NOMO-1 treated with dmso at 0.1 percent for 144 hours (cell line): ENCODE results near the gene GSTA3.
"Not testable (repeated sequence)": the region's sequence is repeated elsewhere in the genome, so short reads cannot be mapped to it uniquely, and the experiment has no call there.

ENCODE experiments used
- DNase-seq: peaks from one replicate; lab custom pipeline; 2025; ENCODE audit not compliant: unreplicated experiment; lab: John Stamatoyannopoulos, UW

The GSTA3 gene

DNA sequence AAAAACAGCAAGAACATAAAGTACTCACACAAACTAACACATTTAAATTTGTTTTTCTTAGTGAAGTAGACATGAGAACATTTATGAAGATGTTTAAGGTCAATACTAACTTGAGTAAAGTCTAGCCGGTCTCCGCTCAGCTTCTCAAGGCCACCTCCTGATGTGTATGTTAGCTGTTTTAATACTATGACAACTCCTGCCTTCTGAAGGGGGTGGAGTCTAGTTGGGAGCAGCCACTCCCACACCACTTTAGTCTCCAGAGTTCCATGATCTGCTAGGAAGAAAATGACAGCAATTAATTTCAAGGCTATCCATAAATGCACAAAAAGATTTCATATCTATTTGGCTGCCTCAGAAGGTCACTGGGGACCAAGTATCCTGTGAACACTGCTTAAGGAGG, at the start of gene GSTA3:
GSTA3 (minus strand) TSS at position 168 of the 400 bp plus-strand sequence. CDS start 3,864 bp downstream, outside the sequence.
- DNase-seq: no peak

DNA sequence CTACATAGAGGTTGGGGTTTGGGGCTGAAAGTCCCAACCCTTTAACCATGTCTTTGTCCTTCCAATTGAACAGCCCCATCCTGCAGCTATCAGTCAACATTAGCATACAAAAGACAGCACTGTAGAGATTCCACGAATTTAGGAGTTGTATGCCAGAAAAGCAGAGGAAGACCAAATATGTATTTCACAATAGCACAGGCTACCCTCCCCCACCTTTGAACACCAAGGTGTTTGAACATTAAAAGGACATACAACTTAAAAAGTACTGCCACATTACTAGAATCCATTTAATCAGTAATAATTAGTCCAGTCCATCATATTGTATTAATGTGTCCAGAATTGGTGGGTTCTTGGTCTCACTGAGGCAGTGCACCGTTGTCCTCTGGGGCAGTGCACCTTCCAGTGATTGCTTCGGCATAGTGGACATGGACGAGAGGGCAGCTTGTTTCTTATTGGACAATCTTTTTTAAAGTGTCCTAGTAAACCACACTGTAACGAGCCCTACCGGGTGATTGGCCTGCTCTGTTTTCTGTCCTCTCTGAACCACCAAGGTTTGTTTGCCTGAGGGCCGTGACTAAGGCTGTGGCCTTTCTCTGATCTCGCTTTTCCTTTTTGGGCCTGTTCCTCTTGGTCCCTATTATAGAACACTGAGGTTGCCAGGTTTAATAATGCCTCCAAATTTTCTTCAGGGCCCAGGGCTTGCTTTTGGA, 49.2 kb upstream of the GSTA3 start:
- DNase-seq: no peak

DNA sequence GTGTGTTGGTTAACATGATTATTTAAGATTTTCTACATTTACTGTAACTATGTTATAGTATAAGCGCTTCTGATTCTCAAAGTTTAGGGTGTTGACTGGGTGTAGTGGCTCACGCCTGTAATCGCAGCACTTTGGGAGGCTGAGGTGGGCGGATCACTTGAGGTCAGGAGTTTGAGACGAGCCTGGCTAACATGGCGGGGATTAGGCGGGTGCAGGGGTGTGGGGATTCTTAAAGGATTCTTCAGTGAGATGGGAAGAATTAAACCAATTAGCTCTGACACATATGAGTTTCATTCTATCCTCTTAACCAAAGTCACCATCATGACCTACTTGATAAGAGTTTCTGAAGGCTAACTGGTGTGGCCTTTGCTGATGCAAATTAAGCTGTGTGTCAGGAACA, 46.4 kb upstream of the GSTA3 start:
- no peak for DNase-seq

DNA sequence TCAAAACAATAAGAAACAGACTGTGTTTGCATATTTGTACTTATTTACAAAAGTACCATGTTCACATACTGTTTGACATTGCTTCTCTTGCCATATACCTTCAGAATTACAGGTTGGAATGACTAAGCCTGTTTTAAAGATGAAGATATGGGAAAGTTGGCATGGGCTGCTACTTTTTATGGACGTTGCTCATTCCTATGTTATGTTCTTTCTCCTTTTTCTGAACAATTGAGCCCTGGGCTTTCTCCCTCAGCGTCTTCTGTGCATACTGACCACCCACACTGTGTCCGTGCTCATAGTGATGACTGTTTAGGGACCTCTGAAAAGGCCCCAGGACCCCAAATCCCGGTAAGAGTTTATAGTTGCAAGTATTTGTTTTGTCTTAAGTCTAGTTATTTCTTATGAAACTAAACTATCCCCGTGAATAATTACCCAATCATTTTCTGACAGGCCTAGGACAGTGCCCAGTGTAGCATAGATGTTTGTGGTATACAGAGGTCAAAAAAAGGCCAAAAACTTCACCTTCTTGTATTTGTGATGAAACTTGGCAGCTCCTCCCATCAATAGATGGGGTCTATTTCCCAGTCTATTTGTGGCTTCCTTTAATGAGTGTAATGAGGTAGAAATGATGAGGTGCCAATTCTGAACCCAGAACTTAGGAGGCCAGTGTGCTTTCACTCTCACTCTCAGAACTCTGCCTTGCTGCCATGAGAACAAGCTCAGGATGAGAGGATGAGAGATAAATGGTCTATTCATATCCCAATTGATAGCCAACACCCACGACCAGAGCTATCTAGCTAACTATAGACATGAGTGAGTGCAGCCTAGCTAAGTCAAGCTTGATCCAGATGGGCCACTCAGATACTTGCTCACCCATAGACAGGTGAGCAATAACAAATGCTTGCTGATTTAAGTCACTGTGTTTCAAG, 44.7 kb upstream of the GSTA3 start:
- no peak for DNase-seq

DNA sequence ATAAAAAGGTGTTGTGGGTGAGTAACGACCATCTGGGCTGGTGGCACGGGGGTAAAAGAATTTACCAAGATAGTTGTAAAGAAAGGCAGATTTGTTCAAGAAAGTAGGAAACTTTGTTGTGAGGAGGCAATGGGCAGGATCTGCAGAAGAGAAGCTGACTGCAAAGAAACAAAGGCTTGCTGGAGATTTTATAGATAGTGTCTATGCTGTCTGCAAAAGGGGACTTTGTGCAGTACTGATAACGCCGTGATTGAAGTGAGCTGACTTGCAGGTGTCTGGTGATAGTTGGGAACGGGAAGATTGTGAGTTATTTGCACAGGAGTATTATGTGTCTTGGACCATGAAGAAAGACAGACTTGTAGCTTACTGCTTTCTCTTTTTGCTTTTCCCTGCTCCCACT, 36.8 kb upstream of the GSTA3 start:
- no peak for DNase-seq

DNA sequence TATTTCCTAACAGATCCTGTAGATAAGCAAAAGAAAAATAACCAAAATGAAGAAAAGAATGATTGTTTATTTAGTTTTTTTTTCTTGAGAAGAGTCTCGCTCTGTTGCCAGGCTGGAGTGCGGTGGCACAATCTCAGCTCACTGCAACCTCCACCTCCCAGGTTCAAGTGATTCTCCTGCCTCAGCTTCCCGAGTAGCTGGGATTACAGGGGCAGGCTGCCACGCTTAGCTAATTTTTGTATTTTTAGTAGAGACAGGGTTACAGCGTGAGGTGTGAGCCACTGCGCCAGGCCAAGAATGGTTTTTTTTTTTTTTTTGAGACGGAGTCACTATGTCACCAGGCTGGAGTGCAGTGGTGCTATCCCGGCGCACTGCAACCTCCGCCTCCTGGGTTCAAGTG, 33.3 kb upstream of the GSTA3 start:
- not testable (repeated sequence) for DNase-seq

DNA sequence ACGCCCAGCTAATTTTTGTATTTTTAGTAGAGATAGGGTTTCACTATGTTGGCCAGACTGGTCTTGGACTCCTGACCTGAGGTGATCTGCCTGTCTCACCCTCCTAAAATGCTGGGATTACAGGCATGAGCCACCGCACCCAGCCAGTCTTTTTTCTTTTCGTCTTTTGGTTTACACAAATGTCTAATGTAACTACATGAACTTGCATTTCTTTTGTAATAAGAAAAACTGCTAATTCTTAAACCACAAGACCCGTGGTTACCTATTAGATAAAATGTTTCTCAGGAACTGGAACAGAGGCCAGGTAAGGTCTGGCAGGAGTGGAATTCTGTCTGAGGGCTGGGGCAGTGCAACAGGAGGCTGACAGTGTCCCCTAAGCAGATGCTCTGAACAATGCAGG, 32.7 kb upstream of the GSTA3 start:
- DNase-seq: no peak

DNA sequence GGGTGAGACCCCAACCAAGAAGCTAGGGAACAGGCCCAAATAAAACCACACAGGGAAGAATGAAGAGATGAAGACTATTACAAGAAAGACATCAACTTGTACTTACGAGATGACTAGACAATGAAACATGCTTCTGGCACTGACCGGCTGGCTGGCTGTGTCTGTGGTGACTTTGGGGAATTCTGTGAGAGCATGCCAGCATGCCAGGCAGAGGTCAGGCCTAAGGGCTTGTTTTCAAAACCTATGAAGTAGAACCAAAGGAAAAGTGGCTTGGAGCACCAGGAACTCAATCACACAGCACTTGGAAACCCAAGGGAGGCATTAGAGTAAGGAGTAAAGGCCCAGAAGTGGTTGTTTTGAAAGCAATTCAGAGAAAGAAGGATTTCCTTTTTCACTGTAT, 28.4 kb upstream of the GSTA3 start:
- no peak for DNase-seq

DNA sequence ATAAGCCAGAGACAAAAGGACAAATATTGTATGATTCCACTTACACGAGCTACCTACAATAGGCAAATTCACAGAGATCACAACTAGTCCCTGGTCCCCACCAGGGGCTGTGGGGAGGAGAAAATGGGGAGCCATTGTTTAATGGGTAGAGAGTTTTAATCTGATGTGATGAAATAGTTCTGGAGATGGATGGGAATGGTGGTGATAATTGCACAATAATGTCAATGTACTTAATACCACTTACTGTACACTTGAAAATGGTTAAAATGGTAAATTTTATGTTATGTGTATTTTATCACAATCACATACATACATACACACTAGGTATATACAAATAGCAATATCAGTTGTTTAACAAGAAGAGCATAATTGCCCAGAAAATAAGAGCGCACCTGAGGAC, 24.3 kb upstream of the GSTA3 start:
- no peak for DNase-seq

DNA sequence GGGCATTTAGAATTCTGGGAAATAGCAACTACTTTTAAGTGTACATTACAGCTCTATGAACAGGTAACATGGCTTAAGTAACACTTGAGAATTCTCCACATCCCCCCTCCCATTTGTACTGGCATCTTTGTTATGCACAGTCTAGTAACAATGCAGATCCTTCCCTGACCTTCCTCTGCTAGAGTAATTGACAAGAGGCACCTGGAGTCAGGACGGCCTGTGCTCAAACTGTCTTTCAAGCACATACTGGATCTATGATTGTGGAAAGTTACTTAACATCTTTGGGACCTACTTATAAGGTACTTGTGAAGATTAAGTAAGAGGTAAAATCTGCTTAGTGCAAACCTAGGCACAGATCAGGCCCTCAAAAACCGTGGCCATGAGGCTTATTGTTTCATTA, 21.9 kb upstream of the GSTA3 start:
- DNase-seq: no peak

DNA sequence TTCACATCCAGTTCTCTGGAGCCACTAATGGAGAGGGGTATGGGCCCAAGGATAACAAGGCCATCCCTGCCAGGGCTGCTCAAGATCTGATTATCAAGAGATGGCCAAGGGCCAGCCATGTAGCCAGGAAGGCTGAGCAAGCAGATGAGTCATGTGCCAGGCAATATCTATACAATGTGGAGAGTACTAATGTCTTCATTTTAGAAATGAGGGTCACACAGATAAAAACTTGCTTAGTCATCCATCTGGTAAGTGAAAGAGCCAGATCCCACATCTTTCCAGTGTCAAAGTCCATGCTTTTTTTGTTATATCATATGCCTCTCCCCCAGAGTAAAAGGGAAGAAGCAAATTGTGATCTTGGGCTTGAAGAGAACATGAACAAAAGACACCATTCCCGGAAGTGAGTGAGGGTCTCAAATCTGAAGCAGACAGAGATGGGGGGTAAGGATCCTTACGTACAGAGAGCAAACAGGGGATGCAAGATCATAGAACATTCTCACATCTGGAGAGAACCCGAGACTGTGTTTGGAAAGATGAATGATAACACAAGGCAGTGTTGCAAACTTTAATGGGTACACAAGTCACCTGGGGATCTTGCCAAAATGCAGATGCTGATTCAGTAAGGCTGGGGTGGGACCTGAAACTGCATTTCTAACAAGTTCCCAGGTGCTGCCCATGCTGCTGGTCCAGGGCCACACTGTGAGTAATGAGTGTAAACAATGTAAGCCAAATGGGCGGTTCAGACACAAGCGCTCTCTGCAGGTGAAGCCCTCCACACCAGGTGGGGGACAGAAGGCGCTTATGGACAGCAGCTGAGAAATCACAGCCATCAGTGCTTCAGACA, 20.0 kb upstream of the GSTA3 start:
- no peak for DNase-seq

DNA sequence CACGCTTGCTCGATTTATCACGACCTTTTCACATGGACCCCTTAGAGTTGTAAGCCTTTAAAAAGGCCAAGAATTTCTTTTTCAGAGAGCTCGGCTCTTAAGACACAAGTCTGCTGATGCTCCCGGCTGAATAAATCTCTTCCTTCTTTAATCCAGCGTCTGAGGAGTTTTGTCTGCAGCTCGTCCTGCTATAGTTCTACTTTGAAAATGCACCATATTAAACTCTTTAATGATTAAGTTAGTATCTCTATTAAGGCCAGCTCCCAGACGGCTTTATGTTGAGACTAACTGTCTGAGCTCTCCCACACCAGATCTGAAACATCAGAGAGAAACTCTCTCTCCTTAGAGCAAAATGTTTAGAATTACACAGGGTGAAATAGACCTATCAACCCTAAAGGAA, 18.0 kb upstream of the GSTA3 start:
- no peak for DNase-seq

DNA sequence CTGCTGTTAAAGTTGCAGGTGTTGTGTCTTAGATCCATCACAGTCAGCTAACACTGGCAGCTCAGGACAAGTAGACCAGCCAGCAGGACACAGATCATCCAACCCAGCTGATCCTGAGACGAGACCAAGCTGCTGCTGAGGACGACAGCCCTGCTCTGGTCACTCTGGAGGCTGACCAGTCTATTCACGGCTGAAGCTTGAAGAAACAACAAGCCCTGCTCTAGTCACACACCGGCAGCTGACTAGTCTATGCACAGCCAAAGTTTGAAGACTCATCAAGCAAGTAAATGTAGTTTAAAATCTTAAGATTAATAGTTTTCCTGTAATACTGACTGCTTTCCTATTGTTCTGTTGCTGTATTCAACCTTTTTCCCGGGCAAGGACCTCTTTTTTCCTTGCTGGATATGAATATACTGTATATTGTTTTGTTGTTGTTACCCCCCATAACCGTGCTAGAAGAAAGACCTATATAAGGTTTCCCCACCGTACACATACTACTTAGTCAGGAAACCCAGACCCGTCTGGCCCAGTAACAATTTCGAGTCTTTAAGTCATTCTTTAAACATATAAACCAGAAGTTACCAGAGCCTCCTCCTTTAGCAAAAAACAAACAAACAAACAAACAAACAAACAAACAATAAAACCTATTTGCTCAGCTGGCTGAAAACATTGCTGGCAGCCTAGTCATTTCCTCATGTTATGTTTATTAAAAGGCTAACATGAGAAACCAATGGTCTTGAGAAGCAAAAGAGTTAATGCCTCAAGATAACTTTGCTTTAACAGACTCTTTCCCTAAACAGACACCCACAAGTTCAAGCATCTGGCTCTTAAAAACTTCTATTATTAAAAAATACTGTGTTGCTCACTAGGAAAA, 16.7 kb upstream of the GSTA3 start:
- no peak for DNase-seq

DNA sequence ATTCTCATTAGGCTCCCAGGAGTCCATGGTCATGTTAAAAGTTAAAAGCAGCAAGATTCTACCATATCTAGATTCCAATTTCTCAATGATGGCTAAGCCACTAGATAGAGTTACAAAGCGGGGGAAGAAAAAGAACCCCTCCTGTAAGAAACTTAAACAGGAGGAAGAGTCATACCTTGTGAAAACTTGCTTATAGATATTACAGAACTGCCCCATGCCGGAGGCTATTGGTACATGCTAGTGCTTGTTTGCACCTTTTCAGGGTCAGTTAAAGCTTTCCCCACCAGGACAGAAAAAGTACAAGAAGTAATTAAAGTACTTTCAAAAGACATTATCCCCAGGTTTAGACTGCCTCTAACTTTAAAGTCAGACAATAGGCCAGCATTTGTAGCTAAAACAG, 15.5 kb upstream of the GSTA3 start:
- no peak for DNase-seq

DNA sequence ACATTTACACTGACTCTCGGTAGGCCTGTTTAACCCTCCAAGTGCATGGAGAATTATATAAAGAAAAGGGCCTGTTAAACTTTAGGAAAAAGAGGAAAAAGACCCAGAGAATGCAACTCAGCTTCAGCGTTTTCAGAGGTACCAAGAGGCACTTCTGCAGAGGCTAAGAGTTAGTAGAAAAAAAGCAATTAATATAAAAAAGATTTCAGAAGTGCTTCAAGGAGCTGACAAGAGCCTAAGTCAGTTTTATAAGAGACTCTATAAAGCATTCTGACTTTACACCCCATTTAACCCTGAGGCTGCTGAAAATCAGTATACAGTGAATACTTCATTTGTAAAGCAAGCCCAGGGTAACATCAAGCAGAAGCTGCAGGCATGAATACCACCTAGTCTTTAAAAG, 14.2 kb upstream of the GSTA3 start:
- DNase-seq: not testable (repeated sequence)

DNA sequence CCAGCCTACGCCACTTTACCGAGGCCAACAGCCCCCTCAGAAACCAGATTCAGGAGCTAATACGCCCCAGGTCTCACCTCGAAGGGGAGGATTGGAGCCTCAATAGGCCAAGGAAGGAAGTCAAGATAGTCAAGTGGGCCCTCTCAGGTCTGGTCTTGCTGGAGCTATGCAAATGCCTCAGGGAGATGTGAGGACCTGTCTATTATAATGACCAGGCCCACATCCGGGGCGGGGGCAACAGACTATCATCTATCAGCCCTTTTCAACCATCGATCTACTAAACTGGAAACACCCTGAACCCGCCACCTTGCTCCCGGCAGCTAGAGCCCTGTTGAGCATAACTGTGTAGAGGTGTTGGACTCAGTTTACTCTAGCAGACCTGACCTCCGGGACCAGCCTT, 12.7 kb upstream of the GSTA3 start:
- DNase-seq: no peak

DNA sequence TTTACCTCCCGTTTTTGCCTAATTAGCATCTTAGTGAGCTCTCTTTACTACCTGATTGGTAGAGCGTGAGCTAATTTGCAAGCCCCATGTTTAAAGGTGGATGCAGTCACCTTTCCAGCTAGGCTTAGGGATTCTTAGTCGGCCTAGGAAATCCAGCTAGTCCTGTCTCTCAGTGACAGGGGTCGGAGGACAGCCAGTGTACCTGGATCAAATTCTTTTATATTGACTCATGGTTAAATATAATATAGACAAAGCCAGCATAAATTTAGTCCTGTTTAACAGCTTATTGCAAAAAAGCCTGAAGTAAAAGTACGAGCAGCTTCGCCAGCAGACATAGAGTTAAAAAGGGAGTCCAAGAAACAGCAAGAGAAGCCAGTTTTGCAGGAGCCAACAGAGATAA, 12.2 kb upstream of the GSTA3 start:
- no peak for DNase-seq

DNA sequence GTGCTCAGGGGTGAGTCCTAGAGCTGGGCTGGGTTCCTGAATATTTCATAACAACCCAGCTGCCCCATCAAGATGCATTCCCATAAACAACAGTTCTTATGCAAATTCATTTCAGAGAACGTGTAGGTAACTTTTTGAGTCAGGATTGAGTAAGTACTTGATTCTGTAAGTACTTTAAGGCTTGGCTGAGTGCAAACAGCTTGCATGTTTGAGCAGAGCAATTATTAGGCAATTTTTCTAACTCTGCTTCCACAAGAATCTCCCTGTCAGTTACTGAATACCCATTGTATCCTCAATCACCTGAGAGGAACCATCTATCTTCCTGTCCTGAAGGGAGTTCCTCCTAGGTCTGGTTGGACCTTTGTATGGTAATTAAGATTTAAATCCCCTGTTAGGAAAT, 10.0 kb upstream of the GSTA3 start:
- not testable (repeated sequence) for DNase-seq

DNA sequence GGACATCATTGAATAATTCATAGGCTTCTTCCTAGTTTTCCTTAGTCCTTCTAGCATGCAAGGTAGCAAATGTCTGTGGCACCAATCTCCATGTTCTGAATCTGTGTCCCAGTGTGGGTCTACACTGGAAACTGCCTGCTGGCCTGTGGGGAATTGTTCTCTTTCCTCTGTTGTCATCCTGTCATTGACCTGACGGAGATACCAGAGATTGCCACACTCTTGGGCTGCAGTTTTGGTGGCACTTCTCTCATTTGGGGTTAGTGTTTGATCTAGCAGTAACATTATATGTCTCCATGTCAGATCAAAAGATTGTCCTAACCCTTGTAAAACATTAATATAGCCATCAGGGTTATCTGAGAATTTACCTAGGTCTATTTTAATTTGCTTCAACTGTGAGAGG, 9.3 kb upstream of the GSTA3 start:
- not testable (repeated sequence) for DNase-seq

DNA sequence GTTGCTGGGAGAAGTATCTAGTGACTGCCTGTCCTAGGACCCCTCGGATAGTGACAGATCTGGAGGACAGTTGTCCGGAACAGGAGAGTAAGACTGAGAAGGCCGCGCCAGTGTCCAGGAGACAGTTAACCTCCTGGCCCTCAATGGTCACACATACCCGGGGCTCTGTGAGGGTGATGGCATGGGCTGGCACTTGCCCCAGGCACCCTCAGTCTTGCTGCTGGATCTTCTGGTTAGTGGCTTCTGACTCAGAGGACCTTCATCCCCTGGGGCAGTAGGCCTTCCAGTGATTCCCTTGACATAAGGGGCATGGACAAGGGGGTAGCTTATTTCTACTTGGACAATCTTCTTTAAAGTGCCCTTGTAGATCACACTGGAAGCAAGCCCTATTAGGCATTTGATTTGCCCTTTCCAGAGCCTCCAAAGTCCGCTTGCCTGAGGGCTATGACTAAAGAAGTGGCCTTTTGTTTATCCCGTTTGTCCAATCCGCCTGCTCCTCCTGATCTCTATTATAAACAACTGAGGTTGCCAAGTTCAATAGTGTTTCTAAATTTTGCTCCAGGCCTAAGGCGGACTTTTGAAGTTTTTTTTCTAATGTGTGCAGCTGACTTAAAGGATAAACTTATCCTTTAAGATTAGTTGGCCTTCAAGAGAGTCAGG, 8.7 kb upstream of the GSTA3 start:
- DNase-seq: not testable (repeated sequence)
